ENCODE measurements around the gene SDCCAG8.

SDCCAG8 gene

GRCh38 chr1:243457363-243457982 lies 201.6 kb downstream of the SDCCAG8 start:
- no peak for DNase-seq (ENCODE audit: low spot score)

GRCh38 chr1:243459059-243459458 lies 203.2 kb downstream of the SDCCAG8 start:
- no peak for DNase-seq (ENCODE audit: low spot score)

GRCh38 chr1:243461700-243462099 lies 205.9 kb downstream of the SDCCAG8 start:
- DNase-seq (ENCODE audit: low spot score): no peak

GRCh38 chr1:243462929-243463697 lies 207.3 kb downstream of the SDCCAG8 start:
- no peak for DNase-seq (ENCODE audit: low spot score)

GRCh38 chr1:243465081-243465480 lies 209.2 kb downstream of the SDCCAG8 start:
- DNase-seq (ENCODE audit: low spot score): no peak

- no peak for DNase-seq (ENCODE audit: low spot score)
Measured at GRCh38 chr1:243465738-243466137, 209.9 kb downstream of the SDCCAG8 start.

- DNase-seq (ENCODE audit: low spot score): no peak
Measured at GRCh38 chr1:243469497-243469896, 213.7 kb downstream of the SDCCAG8 start.

- no peak for DNase-seq (ENCODE audit: low spot score)
Measured at GRCh38 chr1:243470502-243470901, 214.7 kb downstream of the SDCCAG8 start.

GRCh38 chr1:243471026-243471685 lies 215.3 kb downstream of the SDCCAG8 start:
- DNase-seq (ENCODE audit: low spot score): no peak

GRCh38 chr1:243471754-243472745 lies 216.2 kb downstream of the SDCCAG8 start:
- no peak for DNase-seq (ENCODE audit: low spot score)

- DNase-seq (ENCODE audit: low spot score): no peak
Measured at GRCh38 chr1:243473227-243474135, 217.6 kb downstream of the SDCCAG8 start.

GRCh38 chr1:243474136-243474881 lies 218.5 kb downstream of the SDCCAG8 start:
- no peak for DNase-seq (ENCODE audit: low spot score)

- DNase-seq (ENCODE audit: low spot score): no peak
Measured at GRCh38 chr1:243474906-243475305, 219.1 kb downstream of the SDCCAG8 start.

GRCh38 chr1:243475966-243476365 lies 220.1 kb downstream of the SDCCAG8 start:
- no peak for DNase-seq (ENCODE audit: low spot score)

GRCh38 chr1:243477731-243478290 lies 222.0 kb downstream of the SDCCAG8 start:
- DNase-seq (ENCODE audit: low spot score): no peak

GRCh38 chr1:243481101-243481500 lies 225.3 kb downstream of the SDCCAG8 start:
- no peak for DNase-seq (ENCODE audit: low spot score)

- no peak for DNase-seq (ENCODE audit: low spot score)
Measured at GRCh38 chr1:243482141-243483022, 226.5 kb downstream of the SDCCAG8 start.

GRCh38 chr1:243483071-243483771 lies 227.4 kb downstream of the SDCCAG8 start:
- DNase-seq (ENCODE audit: low spot score): no peak

All from activated CD4-positive, alpha-beta T cell treated with anti-CD3 and anti-CD28 coated beads, Interleukin-2, Interleukin-4, amounts not matched to agents 100 ng/mL and 50 ng/mL, durations not matched to agents 16 hours and 8 hours (primary cell).